Activated T-helper 9 cell treated with anti-CD3 and anti-CD28 coated beads, Interleukin-2, amount 50 U/mL, for 16 hours (primary cell): ENCODE measurements around the gene LAMB4.

ENCODE experiments used
- DNase-seq: peaks from one replicate; pipeline ENCODE4 v3.0.0-alpha.2; 2020; ENCODE audit warnings: low read depth

The LAMB4 gene

DNA sequence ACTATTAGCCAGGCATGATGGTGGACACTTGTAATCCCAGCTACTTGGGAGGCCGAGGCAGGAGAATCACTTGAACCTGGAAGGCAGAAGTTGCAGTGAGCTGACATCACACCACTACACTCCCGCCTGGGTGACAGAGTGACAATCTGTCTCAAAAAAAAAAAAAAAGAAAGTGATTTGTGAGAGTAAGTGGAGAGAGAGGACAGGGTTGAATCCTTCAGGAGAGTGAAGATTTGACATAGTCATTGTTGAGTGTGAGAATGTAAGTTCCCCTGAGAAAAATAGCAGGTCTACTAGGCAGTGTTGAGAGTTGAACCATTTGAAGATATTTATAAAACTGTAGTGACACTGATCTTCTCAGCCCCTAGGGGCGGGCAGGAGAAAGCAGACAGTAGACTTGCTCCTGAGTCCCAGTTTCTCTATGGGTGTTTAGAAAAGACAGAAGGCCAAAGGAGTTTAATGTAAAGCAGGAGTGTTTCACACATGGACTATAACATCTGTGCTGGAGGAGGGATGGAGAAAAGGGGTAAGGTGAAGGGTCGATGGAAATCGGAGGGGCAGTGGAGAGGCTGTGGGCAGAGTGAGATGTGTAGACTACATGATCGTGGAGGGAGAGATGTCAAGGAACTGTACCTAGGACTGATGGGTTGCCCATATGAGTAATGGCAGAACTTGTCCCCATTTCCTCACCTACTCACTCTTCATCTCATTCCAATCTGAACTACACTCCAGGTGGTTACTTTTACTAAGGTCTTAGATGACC is 13.7 kb upstream of the LAMB4 start:
- DNase-seq: no peak

DNA sequence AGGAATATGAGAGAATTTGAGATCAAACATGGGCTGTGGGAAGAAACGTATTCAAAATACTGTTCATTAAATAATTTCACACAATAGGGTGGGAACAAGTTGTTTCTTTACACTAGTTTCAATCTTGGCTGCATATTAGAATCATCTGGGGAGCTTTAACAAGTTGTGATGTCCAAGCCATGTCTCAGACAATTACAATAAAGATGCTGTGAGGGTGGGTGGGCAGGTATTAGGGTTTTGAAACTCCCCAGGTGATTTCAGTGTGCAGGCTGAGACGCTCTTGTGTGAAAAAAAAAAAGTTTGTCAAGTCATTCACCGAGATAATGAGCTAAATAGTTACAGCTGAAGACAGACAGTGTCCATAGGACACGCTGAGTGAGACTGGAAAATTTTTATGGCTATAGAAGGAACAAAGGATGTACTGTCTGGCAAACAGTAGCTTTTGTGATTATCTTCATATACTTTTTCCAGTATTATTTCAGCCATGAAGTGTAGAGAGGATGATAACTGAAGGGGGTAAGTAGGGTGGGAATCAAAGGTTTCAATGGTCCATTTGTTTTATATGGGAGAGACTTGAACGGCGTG is 12.6 kb upstream of the LAMB4 start:
- DNase-seq: no peak

DNA sequence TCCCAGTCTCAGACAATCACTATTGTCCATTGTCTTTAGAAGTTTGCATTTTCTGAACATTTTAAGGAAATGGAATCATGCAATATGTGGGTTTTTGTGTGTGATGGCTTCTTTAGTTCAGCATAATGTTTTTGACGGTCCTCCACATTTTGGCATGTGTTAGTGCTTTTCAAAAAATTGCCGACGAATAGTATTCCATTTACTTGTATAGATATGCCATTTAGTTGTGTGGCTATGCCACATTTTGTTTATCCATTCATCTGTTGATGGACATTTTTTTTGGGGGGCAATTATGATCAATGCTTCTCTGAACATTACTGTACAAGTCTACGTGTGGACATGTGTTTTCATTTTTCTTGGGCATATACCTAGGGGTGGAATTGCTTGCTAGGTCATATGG is 12.0 kb upstream of the LAMB4 start:
- DNase-seq: no peak

DNA sequence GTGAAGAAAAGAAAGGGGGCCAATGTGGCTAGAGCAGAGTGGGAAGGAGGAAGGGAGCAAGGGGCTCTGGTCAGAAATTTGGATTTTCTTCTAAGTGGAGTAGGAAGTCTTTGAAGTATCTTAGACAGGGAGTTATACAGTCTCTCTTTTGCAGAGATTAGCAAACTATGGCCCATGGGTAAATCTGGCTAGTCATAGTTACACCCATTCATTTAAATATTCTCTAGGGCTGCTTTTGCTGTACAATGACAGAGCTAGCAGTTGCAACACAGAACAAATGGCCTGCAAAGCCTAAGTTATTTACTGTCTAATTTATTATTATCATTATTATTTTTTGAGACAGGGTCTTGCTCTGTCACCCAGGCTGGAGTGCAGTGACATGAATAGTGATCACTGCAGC is 10.5 kb upstream of the LAMB4 start:
- DNase-seq: no peak

DNA sequence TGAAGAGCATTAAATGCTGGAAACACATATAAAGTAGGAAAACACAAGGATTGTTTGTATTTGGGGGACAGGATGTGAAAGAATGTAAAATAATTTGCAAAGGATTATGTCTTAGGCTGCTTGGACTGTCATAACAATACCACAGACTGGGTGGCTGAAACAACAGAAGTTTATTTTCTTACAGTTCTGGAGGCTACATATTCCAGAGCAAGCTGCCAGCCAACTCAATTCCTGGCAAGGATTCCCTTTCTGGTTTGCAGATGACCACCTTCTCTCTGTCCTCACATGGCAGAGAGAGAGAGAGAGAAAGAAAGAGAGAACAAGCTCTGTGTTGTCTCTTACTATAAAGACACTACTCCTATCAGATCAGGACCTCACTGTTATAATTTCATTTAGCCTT is 8.8 kb upstream of the LAMB4 start:
- no peak for DNase-seq

DNA sequence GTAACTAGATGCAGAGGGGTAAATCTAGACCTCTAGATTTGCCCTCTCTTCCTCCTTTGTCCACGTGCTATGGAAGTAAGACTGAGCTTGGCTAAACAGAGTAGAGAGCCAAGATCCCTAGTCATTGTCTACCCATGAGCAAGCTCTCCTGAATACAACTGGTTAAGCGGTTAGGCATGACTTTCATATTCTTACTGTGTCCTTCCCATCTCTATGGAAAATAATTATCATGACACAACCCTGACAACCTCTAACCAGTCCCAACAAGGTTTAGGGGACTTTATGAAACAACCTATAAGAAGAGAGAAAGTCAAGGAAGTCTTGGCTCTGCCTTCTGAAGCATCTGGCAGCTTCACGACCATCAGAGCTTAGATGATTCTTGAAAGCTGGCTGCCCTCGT is 7.8 kb upstream of the LAMB4 start:
- DNase-seq: no peak

DNA sequence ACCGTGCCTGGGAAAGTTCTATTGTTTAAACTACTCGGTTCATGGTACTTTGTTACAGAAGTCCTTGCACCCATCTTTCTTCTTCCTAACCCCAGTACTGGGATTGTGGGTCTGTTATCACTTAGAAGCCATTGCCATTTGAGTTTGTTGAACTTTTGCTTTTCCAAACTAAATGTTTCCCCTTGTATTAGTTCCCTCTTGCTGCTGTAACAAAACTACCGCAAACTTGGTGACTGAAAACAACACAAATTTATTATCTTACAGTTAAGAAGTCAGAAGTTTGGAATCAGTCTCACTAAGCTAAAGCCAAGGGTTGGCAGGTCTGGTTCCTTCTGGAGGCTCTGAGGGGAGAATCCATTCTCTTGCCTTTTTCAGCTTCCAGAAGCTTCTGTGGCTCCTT is 6.9 kb upstream of the LAMB4 start:
- no peak for DNase-seq

DNA sequence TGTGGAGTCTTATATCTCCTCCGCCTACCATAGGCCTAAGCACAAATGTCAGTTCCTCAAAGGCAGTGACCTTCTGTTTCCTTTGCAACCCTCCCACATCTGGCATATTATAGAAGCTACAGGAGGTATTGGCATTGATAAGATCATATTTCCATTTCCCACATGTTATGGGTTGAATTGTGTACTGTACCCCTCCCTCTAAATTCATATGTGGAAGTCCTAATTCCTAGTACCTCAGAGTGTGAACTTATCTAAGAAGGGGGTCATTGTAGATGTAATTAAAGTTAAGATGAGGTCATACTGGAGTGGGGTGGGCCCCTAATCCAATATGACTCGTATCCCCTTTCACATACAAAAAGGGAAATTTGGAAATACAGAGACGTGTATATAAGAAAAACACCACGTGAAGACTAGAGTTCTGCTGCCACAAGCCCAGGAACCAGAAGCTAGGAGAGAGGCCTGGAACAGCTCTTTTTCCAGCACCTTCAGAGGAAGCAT is 6.1 kb upstream of the LAMB4 start:
- DNase-seq: no peak

DNA sequence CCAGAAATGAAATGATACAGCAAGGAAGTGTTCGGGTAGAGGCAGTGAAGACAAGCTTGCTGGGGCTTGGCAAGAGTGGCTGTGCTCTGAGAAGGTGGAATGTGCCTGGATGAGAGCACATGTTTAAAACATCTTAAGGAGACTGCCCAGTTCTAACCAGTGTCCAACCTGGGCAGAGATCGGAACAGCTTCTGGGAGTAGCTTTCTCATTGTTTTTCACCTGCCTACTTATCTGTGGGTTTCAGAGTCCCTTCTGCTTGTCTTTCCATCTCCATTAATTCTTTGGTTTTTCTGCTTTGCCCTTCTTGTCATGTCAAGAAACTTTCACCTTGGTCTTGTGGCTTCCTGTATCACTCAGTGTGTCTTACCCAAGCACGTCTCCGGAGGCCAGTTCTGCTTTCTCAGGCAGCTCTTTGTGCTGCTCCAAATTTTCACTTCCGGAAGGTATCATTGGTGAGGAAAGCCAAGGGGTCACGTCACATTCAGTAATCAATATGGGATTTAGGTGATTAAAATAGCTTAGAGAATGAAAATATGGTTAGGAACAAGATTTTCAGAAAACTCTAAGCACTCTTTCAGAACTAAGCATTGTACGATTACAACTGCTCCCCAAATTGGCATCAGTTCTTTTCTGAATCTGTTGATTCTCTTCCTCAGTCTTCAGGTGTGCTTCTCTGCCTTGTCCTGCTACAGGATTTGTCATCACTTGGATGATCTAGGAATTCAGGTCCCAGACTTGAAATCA is 5.5 kb upstream of the LAMB4 start:
- no peak for DNase-seq

DNA sequence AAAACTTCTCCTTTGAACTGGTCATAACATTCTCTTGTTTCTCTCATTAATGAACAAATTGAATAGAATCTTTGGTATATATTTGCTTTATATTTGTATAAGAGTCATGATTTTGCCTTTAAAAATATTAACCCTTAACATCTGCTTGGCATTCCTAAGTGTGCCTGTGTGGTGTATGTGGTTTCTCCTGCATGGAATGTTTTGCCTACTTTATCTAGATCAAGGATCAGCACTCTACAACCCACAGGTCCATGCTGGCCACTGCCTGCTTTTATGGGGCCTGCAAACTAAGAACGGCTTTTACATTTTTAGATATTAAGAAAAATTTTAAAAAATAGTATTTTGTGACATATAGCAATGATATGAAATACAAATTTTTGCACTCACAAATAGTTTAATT is 4.3 kb upstream of the LAMB4 start:
- no peak for DNase-seq

DNA sequence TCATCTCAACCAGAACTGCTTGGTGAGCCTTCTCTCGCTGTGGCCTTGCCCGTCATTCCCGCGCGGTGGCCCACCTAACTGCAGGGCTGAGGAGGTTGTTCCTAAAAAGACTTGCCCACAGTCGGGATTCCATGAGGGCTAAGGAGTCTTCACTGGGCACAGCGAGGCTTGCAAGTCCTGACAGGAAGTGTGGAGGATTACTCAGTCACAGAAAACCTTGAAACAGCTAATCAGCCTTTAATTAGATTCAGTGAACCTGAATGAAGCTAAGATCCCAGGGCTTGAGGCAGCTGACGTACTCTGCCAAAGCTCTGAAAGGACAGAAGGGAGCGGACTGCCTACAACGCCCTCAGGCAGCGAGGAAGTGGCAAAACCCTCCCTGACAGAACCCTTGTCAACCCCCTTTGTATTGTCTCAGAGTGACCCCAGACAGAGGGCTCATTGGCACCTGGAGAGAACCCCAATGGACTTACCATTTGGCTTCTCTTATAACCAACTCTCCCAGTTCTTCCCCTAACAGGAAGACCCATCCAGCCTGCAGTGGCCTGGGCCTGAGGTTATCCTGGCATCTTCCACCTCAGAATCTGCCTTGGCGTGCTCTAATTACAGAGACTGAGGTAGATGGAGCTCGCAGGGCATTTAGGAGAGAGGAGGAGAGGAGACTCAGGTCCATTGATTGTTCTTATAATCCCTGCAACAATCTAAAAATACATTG is 2.5 kb upstream of the LAMB4 start:
- no peak for DNase-seq

DNA sequence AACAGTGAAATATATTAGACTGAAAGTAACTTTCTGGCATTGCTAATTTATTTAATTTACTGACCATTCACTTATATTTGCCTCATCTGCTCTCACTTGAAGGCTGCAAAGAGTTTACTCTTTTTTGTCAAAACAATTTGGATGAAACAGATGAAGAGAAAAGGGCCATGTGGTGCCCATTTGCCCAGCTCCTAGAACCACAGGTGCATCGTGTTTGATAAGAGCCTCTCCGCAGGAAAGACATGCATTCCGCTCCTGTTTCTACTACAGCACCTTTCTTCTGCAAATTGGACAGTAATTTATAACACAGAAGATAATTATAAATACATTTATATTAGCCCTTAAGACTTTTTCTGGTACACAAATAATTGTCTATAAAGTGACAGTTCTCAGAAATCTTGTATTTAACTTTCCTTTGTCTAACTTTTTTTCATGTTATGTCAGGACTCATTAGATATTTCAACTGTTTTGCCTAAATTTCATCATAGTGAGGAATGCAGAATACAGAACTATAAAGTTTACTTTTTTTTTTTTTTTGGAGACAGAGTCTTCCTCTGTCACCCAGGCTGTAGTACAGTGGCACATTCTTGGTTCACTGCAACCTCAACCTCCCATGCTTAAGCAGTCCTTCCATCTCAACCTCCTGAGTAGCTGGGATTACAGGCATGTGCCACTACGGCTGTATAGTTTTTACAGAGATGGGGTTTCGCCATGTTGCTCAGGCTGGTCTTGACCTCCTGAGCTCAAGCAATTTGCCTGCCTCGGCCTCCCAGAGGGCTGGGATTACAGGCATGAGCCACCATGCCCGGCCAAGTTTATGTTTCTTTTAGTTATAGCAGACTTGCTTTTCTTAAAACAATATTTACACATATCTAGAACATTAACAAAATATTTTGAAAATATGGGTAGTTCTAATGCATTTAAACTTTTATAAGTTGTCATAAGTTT is 869 bp downstream of the LAMB4 start:
- DNase-seq: no peak

DNA sequence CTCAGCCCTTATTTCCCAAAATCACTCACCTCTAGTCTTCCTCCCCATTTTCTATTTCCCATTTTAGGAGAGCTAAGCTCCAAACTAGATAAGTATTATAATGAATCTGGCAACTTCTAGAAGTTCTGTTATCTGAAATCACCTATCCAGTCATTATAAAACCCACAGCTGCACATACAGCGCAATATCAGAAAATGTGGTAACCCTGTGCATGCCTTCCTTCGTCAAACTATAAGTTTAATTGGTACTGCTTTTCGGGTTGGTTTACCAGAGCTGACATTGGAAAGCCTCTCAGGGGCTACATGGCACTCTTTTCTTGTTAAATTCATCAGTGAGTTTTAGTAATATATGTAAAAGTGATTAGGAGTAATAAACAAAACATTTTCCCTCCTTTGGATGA is 1.6 kb downstream of the LAMB4 start:
- DNase-seq: no peak

DNA sequence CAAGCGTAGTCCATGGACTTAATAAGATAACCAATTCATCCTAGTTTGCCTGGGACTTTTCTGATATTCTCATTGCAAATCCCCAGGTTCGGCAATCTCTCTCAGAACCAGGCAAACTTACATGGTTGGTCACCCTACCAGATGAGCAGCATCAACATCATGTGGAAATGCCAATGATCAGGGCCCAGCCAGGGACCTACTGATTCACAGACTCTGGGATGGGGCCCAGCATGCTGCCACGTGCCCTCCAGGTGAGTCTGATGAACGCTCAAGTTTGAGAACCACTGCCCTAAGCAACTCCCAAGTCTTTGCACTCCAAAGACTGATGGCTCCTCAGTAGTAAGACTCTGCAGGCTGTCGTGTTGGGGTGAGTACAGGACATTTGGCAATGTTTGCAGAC is 2.7 kb downstream of the LAMB4 start:
- DNase-seq: no peak

DNA sequence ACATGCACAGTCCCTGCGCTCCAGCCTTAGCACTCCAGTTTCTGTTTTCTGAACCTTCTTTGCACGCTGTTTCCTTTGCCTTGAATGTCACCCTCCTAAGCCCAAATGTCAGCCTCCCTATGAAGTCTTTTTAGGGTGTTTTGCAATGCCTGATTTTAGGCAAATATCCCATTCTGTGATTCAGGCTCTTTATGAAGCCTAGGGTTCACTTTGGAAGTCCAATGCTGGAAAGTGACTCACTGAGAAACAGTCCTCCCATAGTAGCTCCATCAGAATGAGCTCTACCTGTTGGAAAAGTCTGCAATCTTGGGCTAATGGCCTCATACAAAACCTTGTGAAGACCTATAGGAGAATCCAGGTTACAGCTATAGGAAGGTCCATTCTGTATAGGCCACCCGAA is 5.3 kb downstream of the LAMB4 start:
- DNase-seq: no peak

DNA sequence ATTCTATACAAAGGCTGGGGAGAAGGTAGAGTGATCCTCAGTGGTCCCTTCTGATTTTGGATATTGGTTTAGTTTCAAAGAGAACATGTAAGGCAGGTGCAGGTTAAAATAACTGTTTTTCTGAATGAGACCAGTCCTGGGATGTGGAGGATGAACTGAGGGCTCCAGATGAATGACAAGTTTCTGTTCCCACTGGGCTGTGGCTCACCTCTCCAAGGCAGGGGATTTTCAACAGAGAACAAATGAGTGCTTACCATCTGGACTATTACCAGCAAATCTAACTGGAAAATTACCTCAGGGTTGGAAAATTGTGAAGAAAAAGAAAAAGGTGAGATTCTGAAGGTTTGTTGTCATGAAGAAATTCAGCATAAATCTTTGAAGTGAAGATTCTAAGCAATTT is 8.0 kb downstream of the LAMB4 start:
- DNase-seq: no peak

DNA sequence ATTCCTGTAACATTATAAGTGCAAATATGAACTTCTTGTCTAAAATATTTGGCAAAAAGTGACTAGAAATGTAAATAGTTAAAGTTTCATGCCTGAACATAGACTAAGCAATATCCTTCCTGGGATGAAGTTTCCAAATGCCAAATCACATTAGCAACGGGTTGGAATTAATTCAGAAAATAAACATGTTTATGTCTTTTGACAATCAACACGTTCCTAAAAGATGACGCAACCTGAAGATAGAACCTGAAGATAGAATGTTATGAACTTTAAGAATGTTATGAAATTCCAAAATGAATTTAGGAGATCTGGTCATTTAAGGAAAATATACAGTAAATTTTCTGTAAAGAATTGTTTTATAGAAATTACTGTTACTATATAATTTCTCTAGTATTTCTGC is 9.2 kb downstream of the LAMB4 start:
- no peak for DNase-seq

DNA sequence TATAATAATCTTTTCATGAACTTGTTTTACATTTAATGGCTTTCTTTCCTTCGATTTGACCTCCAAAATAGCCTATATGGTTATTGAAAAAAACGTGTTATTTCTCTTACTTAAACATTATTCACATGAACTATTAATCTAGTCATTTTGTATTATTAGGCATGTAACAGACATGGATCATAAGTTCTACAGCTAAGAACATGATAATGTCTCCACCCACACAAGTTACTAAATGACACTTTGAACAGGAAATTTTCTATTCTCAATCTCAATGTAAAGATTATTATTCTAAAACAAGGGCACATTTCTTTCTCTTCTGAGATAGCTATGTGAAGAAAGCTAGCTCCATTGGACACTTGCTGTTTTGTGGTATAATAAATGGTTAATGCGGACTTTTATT is 10.0 kb downstream of the LAMB4 start:
- no peak for DNase-seq

DNA sequence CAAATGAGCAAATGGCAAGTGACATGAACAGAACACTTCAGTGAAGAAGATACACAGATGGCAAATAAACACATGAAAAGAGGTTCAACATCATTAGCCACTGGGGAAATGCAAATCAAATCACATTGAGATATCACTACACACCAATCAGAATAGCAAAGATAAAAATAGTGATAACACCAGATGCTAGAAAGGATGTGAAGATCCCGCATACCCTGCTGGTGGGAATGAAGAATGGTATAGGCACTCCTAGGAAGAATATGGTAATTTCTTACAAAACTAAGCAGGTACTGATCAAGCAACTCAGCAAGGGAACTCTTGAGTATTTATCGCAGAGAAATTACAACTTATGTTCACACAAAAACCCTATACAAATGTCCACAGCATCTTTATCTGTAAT is 11.2 kb downstream of the LAMB4 start:
- DNase-seq: no peak

DNA sequence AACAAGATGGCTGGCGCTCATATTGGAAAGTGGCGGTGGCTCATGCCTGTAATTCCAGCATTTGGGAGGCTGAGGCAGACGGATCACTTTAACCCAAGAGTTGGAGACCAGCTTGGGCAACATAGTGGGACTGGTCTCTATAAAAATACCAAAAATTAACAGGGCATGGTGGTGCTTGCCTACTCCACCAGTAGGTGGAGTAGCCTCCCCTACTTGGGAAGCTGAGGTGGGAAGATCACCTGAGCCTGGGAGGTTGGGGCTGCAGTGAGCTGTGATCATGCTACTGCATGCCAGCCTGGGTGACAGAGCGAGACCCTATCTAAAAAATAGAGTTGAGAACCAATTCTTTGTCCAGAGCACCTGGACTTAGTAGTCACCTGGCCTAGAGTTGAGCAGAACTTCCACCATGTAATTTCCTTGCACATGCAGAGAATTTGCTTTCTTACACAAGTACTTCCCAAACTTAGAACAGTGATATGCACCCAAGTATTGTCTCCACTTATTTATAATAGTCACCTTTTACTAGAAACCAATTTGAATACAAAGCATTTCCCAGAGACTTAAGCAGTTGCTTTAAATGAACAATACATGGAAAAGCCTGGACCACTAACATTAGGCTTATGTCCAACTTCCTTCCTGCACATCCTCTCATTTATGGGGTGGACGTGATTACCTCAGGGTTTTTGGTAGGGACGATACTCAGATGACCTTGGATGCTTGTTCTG is 15.9 kb downstream of the LAMB4 start:
- no peak for DNase-seq

DNA sequence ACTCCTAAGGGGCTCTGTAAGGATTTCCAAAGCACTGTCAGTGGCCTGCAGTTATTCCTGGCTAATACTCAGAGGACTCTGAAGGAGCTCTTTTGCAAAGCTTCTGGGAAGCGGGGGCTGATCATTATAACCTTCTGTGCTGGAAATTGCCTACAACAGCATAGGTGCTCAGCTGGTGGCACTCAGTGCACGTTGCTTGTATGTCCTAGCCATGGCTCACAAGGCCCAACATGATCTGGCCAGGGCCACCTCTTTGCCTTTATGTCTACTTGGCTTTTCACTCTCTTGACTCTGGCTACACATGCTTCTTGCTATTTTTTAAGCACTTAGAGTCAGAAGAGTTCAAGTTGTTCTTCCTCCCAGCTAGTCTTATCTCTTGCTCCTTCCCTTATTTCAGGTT is 17.5 kb downstream of the LAMB4 start:
- no peak for DNase-seq
